A375 (cell line): ENCODE results near the gene ATP5PD. TPM values are rescaled to one million over a fixed set of nuclear protein-coding genes. Genes with fewer than 3 reads are reported as not detected.

Experiments used
- small RNA-seq: library from RNA; depleted of rRNA; stranded (forward); fragments of <200 nt; gene quantifications from one replicate; pipeline ENCODE3, GENCODE V24; 2014
- total RNA-seq: library from RNA; depleted of rRNA; stranded (reverse); fragments of >200 nt; shearing (Covaris generic); gene quantifications from 2 replicates; pipeline ENCODE4 v1.2.3, GENCODE V29; 2014; rRNA removed

ATP5PD gene
- 237 and 300 TPM in 2 replicates for total RNA-seq

DNA sequence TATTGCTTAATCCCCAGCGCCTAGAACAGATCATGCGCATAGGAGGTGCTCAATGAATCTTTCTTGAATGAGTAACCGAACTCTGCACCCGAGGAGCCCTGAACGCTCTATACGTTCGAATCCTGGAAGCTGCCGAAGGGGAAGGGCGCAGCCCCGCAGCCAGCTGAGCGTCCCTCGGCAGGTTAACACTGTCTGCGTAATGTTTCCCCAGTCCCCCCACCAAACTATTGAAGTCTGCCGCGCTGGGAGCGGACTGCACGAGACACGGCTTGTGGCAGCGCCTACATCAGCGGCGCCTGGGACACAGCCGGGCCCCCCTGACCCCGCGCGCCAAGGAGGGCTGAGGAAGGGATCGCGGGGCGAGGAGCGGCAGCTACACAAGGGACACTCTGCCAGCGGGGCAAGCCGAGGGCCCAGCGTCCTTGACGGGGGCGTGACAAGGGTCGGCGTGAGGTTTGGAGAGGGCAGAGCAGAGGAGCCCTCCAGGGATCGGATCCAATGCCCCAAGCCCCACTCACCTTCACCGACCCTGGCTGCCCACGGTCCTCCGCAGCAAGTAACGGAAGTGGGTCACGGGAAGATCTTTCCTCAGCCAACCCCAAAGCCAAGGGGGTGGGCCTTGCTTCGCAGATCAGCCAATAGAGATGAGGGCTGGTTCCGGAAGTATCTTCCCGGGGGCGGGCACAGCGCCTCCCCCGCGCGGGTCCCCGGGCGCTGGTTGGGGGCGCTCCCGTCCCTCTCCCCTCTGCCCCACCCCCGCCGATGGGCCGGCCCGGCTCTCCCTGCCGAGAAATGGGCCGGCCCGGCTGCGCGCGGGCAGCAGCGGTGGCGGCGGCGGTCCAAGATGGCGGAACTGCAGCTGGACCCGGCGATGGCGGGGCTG lies at the start of gene ATP5PD, which contains the start of gene KCTD2:
Gene ATP5PD (minus strand): TSS at position 563 of the 883 bp plus-strand sequence. CDS start 4,319 bp downstream, outside the sequence.
Gene KCTD2 (plus strand): TSS at position 819 of the 883 bp plus-strand sequence. CDS start 26 bp downstream, at position 845.

DNA sequence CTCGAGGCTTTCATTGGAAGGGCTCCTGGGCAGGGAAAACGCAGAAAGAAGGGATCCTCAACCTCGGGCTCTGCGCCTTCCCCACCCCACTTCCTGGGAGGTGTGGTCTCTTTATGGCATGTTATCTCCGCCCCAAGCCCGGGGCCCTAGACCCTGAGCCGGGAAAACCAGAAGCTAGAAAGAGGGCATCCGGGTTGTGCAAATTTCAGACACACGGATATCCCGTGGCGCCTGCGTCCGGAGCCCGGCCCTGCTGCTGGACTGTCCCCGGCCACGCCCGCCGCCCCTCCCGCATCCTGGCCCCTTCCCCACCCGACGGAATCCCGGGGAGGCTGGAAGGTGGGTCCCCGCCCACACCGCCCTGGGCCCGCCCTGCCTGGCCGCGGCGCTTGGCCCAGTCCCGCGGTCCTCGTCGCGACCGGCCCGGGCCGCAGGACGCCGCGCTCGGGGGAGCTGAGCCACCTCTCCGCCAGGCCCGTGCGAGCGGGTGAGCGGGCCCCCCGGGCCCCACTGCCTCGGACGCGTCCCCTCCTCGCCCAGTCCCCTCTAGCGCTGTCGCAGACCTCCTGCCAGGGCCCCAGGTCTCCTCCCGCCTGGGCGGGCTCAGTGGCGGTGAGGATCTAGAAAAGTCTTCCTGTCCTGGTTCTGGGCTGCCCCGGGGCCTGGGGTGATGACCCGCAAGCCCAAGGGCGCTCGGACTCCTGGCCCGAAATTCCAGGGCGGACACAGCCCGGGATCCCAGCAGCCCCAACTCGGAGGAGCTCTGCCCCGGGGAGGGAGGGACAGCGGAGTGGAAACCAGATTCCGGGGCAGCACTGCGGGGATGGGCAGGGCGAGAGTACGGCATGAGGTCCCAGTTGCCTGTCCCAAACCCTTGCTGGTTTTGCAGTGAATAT lies 41.0 kb upstream of the ATP5PD start, which contains the start of gene SLC16A5:
Gene SLC16A5 (plus strand): TSS at position 397 of the 896 bp plus-strand sequence. CDS start 5,683 bp downstream, outside the sequence.

DNA sequence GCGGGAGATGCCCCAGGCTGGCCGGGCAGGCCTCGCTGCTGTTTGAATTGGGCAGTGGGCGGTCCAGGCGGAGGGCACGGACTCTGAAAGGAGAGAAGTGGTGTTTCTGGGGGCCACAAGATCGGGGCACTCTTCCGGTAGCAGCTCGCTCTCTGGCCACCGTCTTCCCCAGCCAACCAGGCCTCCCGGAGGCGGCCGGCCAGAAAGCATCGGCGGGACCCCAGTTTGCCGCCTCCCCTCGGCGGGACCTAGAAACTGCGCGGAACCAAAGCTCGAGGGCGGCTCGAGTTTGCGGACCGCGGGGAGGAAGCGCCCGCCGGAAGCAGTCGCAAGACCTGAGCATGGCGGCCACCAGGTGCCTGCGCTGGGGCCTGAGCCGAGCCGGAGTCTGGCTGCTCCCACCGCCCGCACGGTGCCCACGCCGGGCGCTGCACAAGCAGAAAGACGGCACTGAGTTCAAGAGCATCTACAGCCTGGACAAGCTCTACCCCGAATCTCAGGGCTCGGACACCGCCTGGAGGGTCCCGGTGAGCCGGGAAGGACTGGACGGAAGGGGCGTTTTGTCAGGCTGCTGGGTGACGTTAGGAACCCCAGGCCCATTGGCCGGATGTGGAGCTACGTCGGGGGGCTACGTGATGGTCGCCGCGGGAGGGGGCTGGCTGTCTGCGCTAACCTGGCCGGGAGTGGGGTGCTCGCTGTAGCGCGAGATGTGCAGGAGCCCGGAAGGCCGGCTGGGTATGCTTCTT lies 34.2 kb downstream of the ATP5PD start, which contains the start of gene MRPL58:
Gene MRPL58 (plus strand): TSS at position 325 of the 746 bp plus-strand sequence. CDS start 17 bp downstream, at position 342.

Small RNAs within 50 kb of the gene (small RNA-seq; reads per million reads assigned to genes)
- gene AC111186.1, result not detected
- not detected for gene RF00019
- gene RN7SL573P, result not detected
- gene RNU6-362P, result not detected

Other genes with a start within 250 kb of the ATP5PD start
- gene GRIN2C, start 187.1 kb downstream of the ATP5PD start, total RNA-seq, result not detected in 2 replicates
- gene FDXR, start 174.0 kb downstream of the ATP5PD start, total RNA-seq, result 18.9 and 21.4 TPM in 2 replicates
- gene FADS6, start 153.3 kb downstream of the ATP5PD start, total RNA-seq, result not detected in 2 replicates
- not detected in 2 replicates for gene USH1G, start 123.7 kb downstream of the ATP5PD start, total RNA-seq
- gene OTOP2, start 122.7 kb downstream of the ATP5PD start, total RNA-seq, result not detected in 2 replicates
- gene OTOP3, start 111.1 kb downstream of the ATP5PD start, total RNA-seq, result not detected in 2 replicates
- gene HID1, start 74.2 kb downstream of the ATP5PD start, total RNA-seq, result 1.7 and 3.0 TPM in 2 replicates
- gene CDR2L, start 59.3 kb downstream of the ATP5PD start, total RNA-seq, result 5.5 and 5.7 TPM in 2 replicates
- gene MRPL58, start 34.3 kb downstream of the ATP5PD start, total RNA-seq, result 81.3 and 81.6 TPM in 2 replicates
- 10.0 and 11.9 TPM in 2 replicates for gene KCTD2, start 256 bp upstream of the ATP5PD start, total RNA-seq
- 32.2 and 37.9 TPM in 2 replicates for gene SLC16A5, start 41.0 kb upstream of the ATP5PD start, total RNA-seq
- 3.7 and 5.7 TPM in 2 replicates for gene ARMC7, start 63.0 kb upstream of the ATP5PD start, total RNA-seq
- gene NT5C, start 84.8 kb upstream of the ATP5PD start, total RNA-seq, result 261 and 296 TPM in 2 replicates
- 263 and 292 TPM in 2 replicates for gene JPT1, start 107.5 kb upstream of the ATP5PD start, total RNA-seq
- gene SUMO2, start 136.0 kb upstream of the ATP5PD start, total RNA-seq, result 175 and 188 TPM in 2 replicates
- gene NUP85, start 158.7 kb upstream of the ATP5PD start, total RNA-seq, result 36.7 and 42.1 TPM in 2 replicates
- gene GGA3, start 214.6 kb upstream of the ATP5PD start, total RNA-seq, result 17.2 and 28.1 TPM in 2 replicates
- 62.5 and 77.0 TPM in 2 replicates for gene MRPS7, start 214.9 kb upstream of the ATP5PD start, total RNA-seq
- 29.4 and 32.3 TPM in 2 replicates for gene MIF4GD, start 224.3 kb upstream of the ATP5PD start, total RNA-seq
- gene SLC25A19, start 242.5 kb upstream of the ATP5PD start, total RNA-seq, result 30.6 and 36.8 TPM in 2 replicates